Liver (tissue), 9 donors: ENCODE results near the gene CHM. TPM values are rescaled to one million over a fixed set of nuclear protein-coding genes. Genes with fewer than 3 reads are reported as not detected.
"Not testable (repeated sequence)": the region's sequence is repeated elsewhere in the genome, so short reads cannot be mapped to it uniquely, and the experiment has no call there.

Experiments used
- DNase-seq: peaks from one replicate; pipeline ENCODE4 v3.0.0-alpha.2; 2017; ENCODE audit warnings: low spot score
- H3K27ac ChIP-seq, 2 donors: one replicate each; pipeline ENCODE4 v1.7.0; 2013; ENCODE audit warnings: inconsistent platforms in 2 of 2, low read length in 2 of 2, control low read depth in 1 of 2, low read depth in 1 of 2, mild to moderate bottlenecking in 1 of 2
- H3K27me3 ChIP-seq, 4 donors: one replicate each; pipeline versions ENCODE4 v1.6.1 to v1.7.0; 2013; ENCODE audit warnings: low read length in 3 of 4, inconsistent platforms in 1 of 4, mild to moderate bottlenecking in 1 of 4, moderate library complexity in 1 of 4; ENCODE audit not compliant: control insufficient read depth in 4 of 4, insufficient read depth in 4 of 4
- H3K36me3 ChIP-seq, 4 donors: one replicate each; pipeline versions ENCODE4 v1.6.1 to v1.7.0; 2013; ENCODE audit warnings: low read length in 3 of 4, mild to moderate bottlenecking in 3 of 4, low read depth in 1 of 4, moderate library complexity in 1 of 4; ENCODE audit not compliant: control insufficient read depth in 4 of 4, insufficient read depth in 3 of 4
- H3K4me1 ChIP-seq, 4 donors: one replicate each; pipeline versions ENCODE4 v1.6.1 to v1.7.0; 2013; ENCODE audit warnings: low read length in 3 of 4, mild to moderate bottlenecking in 3 of 4, moderate library complexity in 1 of 4; ENCODE audit not compliant: control insufficient read depth in 4 of 4, insufficient read depth in 4 of 4
- H3K4me3 ChIP-seq, 3 donors: one replicate each; pipeline versions ENCODE4 v1.6.1 to v1.7.0; 2013; ENCODE audit warnings: low read length in 3 of 3, control low read depth in 1 of 3, low read depth in 1 of 3, mild to moderate bottlenecking in 1 of 3
- H3K9ac ChIP-seq, 2 donors: one replicate each; pipeline ENCODE4 v1.7.0; 2013; ENCODE audit warnings: low read length in 2 of 2, mild to moderate bottlenecking in 2 of 2, moderate library complexity in 2 of 2, control low read depth in 1 of 2, low read depth in 1 of 2
- H3K9me3 ChIP-seq, 4 donors: one replicate each; pipeline versions ENCODE4 v1.6.1 to v1.7.0; 2013; ENCODE audit warnings: low read length in 3 of 4; ENCODE audit not compliant: control insufficient read depth in 4 of 4
- ATF3 ChIP-seq: IDR thresholded peaks from 2 replicates; pipeline ENCODE4 v1.6.1; 2016; ENCODE audit warnings: antibody characterized with exemption
- CTCF ChIP-seq: fragments of 150-350 bp; IDR thresholded peaks from 2 replicates; pipeline ENCODE4 v1.5.1; 2017; ENCODE audit warnings: improper control_type of control experiment, low read depth, low read length; ENCODE audit not compliant: missing input control
- EGR1 ChIP-seq, 2 donors: IDR thresholded peaks; 2 replicates each; pipeline ENCODE4 v1.6.1; 2016 to 2018; ENCODE audit warnings: antibody characterized with exemption in 2 of 2, low read depth in 2 of 2
- FOXA1 ChIP-seq: IDR thresholded peaks from 2 replicates; pipeline ENCODE4 v1.6.1; 2016; ENCODE audit warnings: antibody characterized with exemption
- FOXA2 ChIP-seq: IDR thresholded peaks from 2 replicates; pipeline ENCODE4 v1.6.1; 2016; ENCODE audit warnings: antibody characterized with exemption
- HNF4G ChIP-seq: IDR thresholded peaks from 2 replicates; pipeline ENCODE4 v1.6.1; 2016; ENCODE audit warnings: antibody characterized with exemption
- MAX ChIP-seq: IDR thresholded peaks from 2 replicates; pipeline ENCODE4 v1.6.1; 2016; ENCODE audit warnings: antibody characterized with exemption
- REST ChIP-seq: IDR thresholded peaks from 2 replicates; pipeline ENCODE4 v1.6.1; 2016; ENCODE audit warnings: antibody characterized with exemption, mild to moderate bottlenecking
- RXRA ChIP-seq, 2 donors: IDR thresholded peaks; 2 replicates each; pipeline ENCODE4 v1.6.1; 2017 to 2018; ENCODE audit warnings: antibody characterized with exemption in 2 of 2, mild to moderate bottlenecking in 1 of 2
- SP1 ChIP-seq: IDR thresholded peaks from 2 replicates; pipeline ENCODE4 v1.6.1; 2018; ENCODE audit warnings: antibody characterized with exemption, mild to moderate bottlenecking
- TAF1 ChIP-seq: conservative IDR thresholded peaks from 2 replicates; pipeline ENCODE4 v1.6.1; 2016; ENCODE audit warnings: antibody characterized with exemption, mild to moderate bottlenecking
- YY1 ChIP-seq: IDR thresholded peaks from 2 replicates; pipeline ENCODE4 v1.6.1; 2016; ENCODE audit warnings: antibody characterized with exemption, mild to moderate bottlenecking
- WGBS: extraction: QIAGEN DNeasy Blood & Tissue Kit; methylation state at CpG from one replicate; pipeline ENCODE4 v1.1.7; 2013; 5-methylcytosine and 5-hydroxymethylcytosine counted together
- polyA plus RNA-seq, 2 donors: library from polyadenylated mRNA; stranded (reverse) in 1 of 2; unstranded in 1 of 2; fragments of 200-250 nt in 1 of 2; fragments of >200 nt in 1 of 2; fragmentation: Nextera tagmentation in 1 of 2; extraction: Ambion mirVana in 1 of 2; gene quantifications; one replicate each; pipeline versions ENCODE4 v1.2.1 to v1.2.3, GENCODE V29; 2013 to 2015
- total RNA-seq, 2 donors: library from RNA; depleted of rRNA; stranded (reverse); fragments of >200 nt; gene quantifications; one replicate each; pipeline ENCODE4 v1.2.3, GENCODE V29; 2014
- donor health status: healthy.
- donor health status: healthy.
- donor health status: healthy.
- donor health status: healthy.
- donor health status: healthy.

The CHM gene
- total and polyA plus RNA-seq, 4 donors = 5.1 to 8.1 (median 6.4) TPM

GRCh38 chrX:85977218-85977617 is 70.1 kb downstream of the CHM start:
- WGBS = 90% methylated on average over 3 of the region's 3 CpGs
- Histone ChIP-seq H3K27ac (no peak overlapping the region), H3K9ac (no peak overlapping the region), H3K9me3 (no peaks in the 10 kb centered on the region), H3K4me3 (no peak overlapping the region), H3K4me1 (no peaks in the 10 kb centered on the region), H3K36me3 (peaks cover 0 to 5% (median 0%) of the 10 kb centered on the region in 4 donors), H3K27me3 (no peaks in the 10 kb centered on the region)
- TF ChIP-seq YY1 = no peak
- TF ChIP-seq HNF4G = no peak
- no peak for TF ChIP-seq TAF1
- no peak for DNase-seq

- DNase-seq = not testable (repeated sequence)
- 94% methylated on average over 32 of the region's 33 CpGs for WGBS
Observed at GRCh38 chrX:85972351-85972750, 75.0 kb downstream of the CHM start.

GRCh38 chrX:85964744-85965143 is 82.6 kb downstream of the CHM start:
- H3K27me3 ChIP-seq = no peaks in the 10 kb centered on the region
- H3K27ac ChIP-seq = no peak overlapping the region
- no peaks in the 10 kb centered on the region for H3K4me1 ChIP-seq
- no peak overlapping the region for H3K4me3 ChIP-seq
- WGBS = 93% methylated on average over 2 of the region's 2 CpGs
- DNase-seq = no peak
- no peaks in the 10 kb centered on the region for H3K9me3 ChIP-seq
- TF ChIP-seq ATF3 (no peak), RXRA (IDR thresholded peaks at IDR 0.05) (no peak), EGR1 (IDR thresholded peaks at IDR 0.05; ENCODE audit: low read depth in 2 of 2) (no peak), FOXA2 (no peak), REST (no peak), SP1 (no peak), MAX (no peak), FOXA1 (no peak), TAF1 (no peak), CTCF (no peak), HNF4G (no peak)
- peaks cover 0 to 2% (median 0%) of the 10 kb centered on the region in 4 donors for H3K36me3 ChIP-seq
- H3K9ac ChIP-seq = no peak overlapping the region

More at GRCh38 chrX:85972351-85972750, 75.0 kb downstream of the CHM start:
- not testable (repeated sequence) for H3K4me1 ChIP-seq, H3K4me3 ChIP-seq, H3K27me3 ChIP-seq, H3K36me3 ChIP-seq, H3K9ac ChIP-seq, H3K27ac ChIP-seq, H3K9me3 ChIP-seq
